Esophagus muscularis mucosa (tissue), 3 donors: Measurements from ENCODE around the gene DCP1B.

ENCODE experiments used
- CTCF ChIP-seq, 3 experiments: fragments of 200-600 bp in 2 of 3; fragments of 450-650 bp in 1 of 3; sonication (generic) in 2 of 3; IDR thresholded peaks; one replicate each; pipeline ENCODE4 v1.5.1; 2017 to 2019; ENCODE audit warnings: antibody characterized with exemption in 3 of 3, mild to moderate bottlenecking in 2 of 3, moderate library complexity in 1 of 3
- POLR2A ChIP-seq: fragments of 450-650 bp; IDR thresholded peaks from one replicate; pipeline ENCODE4 v1.6.1; 2017; ENCODE audit warnings: antibody characterized with exemption, moderate library complexity, mild to moderate bottlenecking, low read depth
- POLR2AphosphoS5 ChIP-seq, 2 donors: sonication (generic); formaldehyde crosslinking; IDR thresholded peaks; one replicate each; pipeline ENCODE4 v1.6.1; 2017; ENCODE audit warnings: antibody characterized with exemption in 2 of 2

GRCh38 chr12:1949771-1950470 is 54.3 kb downstream of the DCP1B start:
- no peak for TF ChIP-seq POLR2A
- TF ChIP-seq CTCF (IDR thresholded peaks at IDR 0.05), result no peak
- peak; percentile 21 to 70 for TF ChIP-seq POLR2AphosphoS5 (IDR thresholded peaks at IDR 0.05)
